Endodermal cell (in vitro differentiated cells): ENCODE data around the gene SLC19A1. TPM values are rescaled to one million over a fixed set of nuclear protein-coding genes. Genes with fewer than 3 reads are reported as not detected.

ENCODE experiments used
- DNase-seq: peaks from one replicate; pipeline ENCODE4 v3.0.0-alpha.2; 2017
- H3K27ac ChIP-seq: 2 replicates; pipeline ENCODE4 v1.5.1; 2013; ENCODE audit warnings: mild to moderate bottlenecking, low read depth, low read length, moderate library complexity
- H3K27me3 ChIP-seq: 2 replicates; pipeline ENCODE4 v1.6.1; 2013; ENCODE audit warnings: mild to moderate bottlenecking, low read length, moderate library complexity; ENCODE audit not compliant: insufficient read depth, control insufficient read depth, poor library complexity, severe bottlenecking
- H3K36me3 ChIP-seq: 2 replicates; pipeline ENCODE4 v1.7.0; 2013; ENCODE audit warnings: mild to moderate bottlenecking, low read length, moderate library complexity; ENCODE audit not compliant: control insufficient read depth, insufficient read depth
- H3K4me1 ChIP-seq: one replicate; pipeline ENCODE4 v1.7.0; 2013; ENCODE audit warnings: low read length; ENCODE audit not compliant: control insufficient read depth, insufficient read depth
- H3K4me3 ChIP-seq: 2 replicates; pipeline ENCODE4 v1.5.1; 2013; ENCODE audit warnings: mild to moderate bottlenecking, low read length, moderate library complexity
- H3K9ac ChIP-seq: 2 replicates; pipeline ENCODE4 v1.6.1; 2013; ENCODE audit warnings: mild to moderate bottlenecking, low read length, moderate library complexity; ENCODE audit not compliant: poor library complexity, severe bottlenecking; ENCODE audit errors: extremely low read depth
- H3K9me3 ChIP-seq: 2 replicates; pipeline ENCODE4 v1.6.1; 2013; ENCODE audit warnings: mild to moderate bottlenecking, low read length, moderate library complexity; ENCODE audit not compliant: control insufficient read depth
- H3K27ac Mint-ChIP-seq: 2 replicates; pipeline ENCODE4 v1.8.0; 2020; ENCODE audit warnings: mixed read lengths
- H3K27me3 Mint-ChIP-seq: 2 replicates; pipeline ENCODE4 v1.8.0; 2021; ENCODE audit warnings: mild to moderate bottlenecking, mixed read lengths; ENCODE audit not compliant: insufficient read depth
- H3K36me3 Mint-ChIP-seq: 2 replicates; pipeline ENCODE4 v1.8.0; 2020; ENCODE audit warnings: low read depth, mixed read lengths
- H3K4me1 Mint-ChIP-seq: 2 replicates; pipeline ENCODE4 v1.8.0; 2020; ENCODE audit warnings: mixed read lengths
- H3K4me3 Mint-ChIP-seq: 2 replicates; pipeline ENCODE4 v1.8.0; 2020; ENCODE audit warnings: mild to moderate bottlenecking, moderate library complexity, mixed read lengths
- H3K9me3 Mint-ChIP-seq: 2 replicates; pipeline ENCODE4 v1.8.0; 2020; ENCODE audit warnings: mild to moderate bottlenecking, mixed read lengths
- WGBS, 2 experiments: methylation state at CpG; one replicate each; pipeline versions ENCODE4 v1.1.5 to v1.1.7; 2013; ENCODE audit warnings: missing lambda C conversion rate in 2 of 2, mixed read lengths in 1 of 2; ENCODE audit not compliant: insufficient coverage in 1 of 2, insufficient read length in 1 of 2; 5-methylcytosine and 5-hydroxymethylcytosine counted together
- total RNA-seq, 2 donors: library from RNA; stranded (reverse); fragmentation: NEBNext Ultra II Directional in 1 of 2; extraction: Animal tissue kit (Norgen Biotek cat#: 25700) in 1 of 2; gene quantifications; 2 replicates in 1 of 2; 3 replicates in 1 of 2; pipeline ENCODE4 v1.2.1, GENCODE V29; 2021
- TF ChIP-seq, protein P1 (sequence below): fragments of 200-600 bp; sonication (generic); conservative IDR thresholded peaks from 2 replicates; pipeline ENCODE4 v1.5.0; 2021; ENCODE audit warnings: antibody characterized with exemption, mild to moderate bottlenecking

The SLC19A1 gene
- total RNA-seq, 2 donors from 2014 or later: 28.8 to 29.4 TPM

DNA sequence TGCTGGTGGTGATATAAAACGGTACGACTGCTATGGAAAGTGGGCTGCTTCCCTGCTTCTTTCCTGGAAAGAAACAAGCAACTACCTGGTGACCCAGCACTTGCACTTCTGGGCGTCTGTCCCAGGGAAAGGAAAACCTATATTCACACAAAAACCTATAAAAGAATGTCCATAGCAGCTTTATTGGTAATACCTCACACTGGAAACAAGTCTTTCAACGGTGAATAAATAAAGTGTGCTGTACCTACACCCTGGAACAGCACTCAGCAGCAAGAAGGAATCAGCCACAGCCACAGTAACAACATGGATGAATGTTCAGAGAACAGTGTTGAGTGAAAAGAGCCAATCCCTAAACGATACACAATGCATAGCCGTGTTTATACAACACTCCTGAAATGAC lies 19.9 kb downstream of the SLC19A1 start:
- WGBS, 2 experiments: 97 to 100% methylated on average over 4 to 6 of the region's 6 CpGs
- H3K27me3 Mint-ChIP-seq: peaks cover 2% of the 10 kb centered on the region
- Histone ChIP-seq H3K4me1 (no peaks in the 10 kb centered on the region), H3K27me3 (no peaks in the 10 kb centered on the region), H3K9ac (no peak overlapping the region), H3K36me3 (peaks cover 40% of the 10 kb centered on the region), H3K27ac (no peak overlapping the region), H3K4me3 (no peak overlapping the region), H3K9me3 (peaks cover 46% of the 10 kb centered on the region)
- H3K9me3 Mint-ChIP-seq: peaks cover 42% of the 10 kb centered on the region
- TF ChIP-seq, protein P1, sequence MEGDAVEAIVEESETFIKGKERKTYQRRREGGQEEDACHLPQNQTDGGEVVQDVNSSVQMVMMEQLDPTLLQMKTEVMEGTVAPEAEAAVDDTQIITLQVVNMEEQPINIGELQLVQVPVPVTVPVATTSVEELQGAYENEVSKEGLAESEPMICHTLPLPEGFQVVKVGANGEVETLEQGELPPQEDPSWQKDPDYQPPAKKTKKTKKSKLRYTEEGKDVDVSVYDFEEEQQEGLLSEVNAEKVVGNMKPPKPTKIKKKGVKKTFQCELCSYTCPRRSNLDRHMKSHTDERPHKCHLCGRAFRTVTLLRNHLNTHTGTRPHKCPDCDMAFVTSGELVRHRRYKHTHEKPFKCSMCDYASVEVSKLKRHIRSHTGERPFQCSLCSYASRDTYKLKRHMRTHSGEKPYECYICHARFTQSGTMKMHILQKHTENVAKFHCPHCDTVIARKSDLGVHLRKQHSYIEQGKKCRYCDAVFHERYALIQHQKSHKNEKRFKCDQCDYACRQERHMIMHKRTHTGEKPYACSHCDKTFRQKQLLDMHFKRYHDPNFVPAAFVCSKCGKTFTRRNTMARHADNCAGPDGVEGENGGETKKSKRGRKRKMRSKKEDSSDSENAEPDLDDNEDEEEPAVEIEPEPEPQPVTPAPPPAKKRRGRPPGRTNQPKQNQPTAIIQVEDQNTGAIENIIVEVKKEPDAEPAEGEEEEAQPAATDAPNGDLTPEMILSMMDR: no peak
- no peaks in the 10 kb centered on the region for H3K4me1 Mint-ChIP-seq
- H3K36me3 Mint-ChIP-seq: peaks cover 64% of the 10 kb centered on the region
- H3K27ac Mint-ChIP-seq: no peak overlapping the region
- DNase-seq: no peak
- H3K4me3 Mint-ChIP-seq: no peak overlapping the region

DNA sequence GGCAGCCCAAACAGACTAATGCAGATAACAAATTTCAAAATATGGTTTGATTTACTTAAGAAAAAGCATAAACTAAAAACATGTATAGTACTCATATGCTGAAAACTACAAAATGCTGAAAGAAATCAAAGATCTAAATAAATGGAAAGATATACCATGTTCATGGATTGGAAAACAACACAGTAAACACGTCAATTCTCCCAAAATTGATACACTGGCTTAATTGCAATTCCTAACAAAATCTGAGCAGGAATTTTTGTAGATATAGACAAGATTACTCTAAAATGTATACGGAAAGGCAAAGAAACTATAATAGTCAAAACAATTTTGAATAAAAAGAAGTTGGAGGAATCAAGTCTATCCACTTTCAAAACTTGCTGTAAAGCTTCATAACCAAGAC lies 21.0 kb downstream of the SLC19A1 start:
- Mint-ChIP-seq H3K27me3 (peaks cover 2% of the 10 kb centered on the region), H3K9me3 (peaks cover 42% of the 10 kb centered on the region), H3K36me3 (peaks cover 65% of the 10 kb centered on the region), H3K4me3 (no peak overlapping the region), H3K4me1 (no peaks in the 10 kb centered on the region), H3K27ac (no peak overlapping the region)
- Histone ChIP-seq H3K4me1 (no peaks in the 10 kb centered on the region), H3K27ac (no peak overlapping the region), H3K9me3 (peaks cover 46% of the 10 kb centered on the region), H3K4me3 (no peak overlapping the region), H3K36me3 (peaks cover 39% of the 10 kb centered on the region), H3K27me3 (no peaks in the 10 kb centered on the region), H3K9ac (no peak overlapping the region)
- TF ChIP-seq, protein P1: no peak
- DNase-seq: no peak
- WGBS, 2 experiments: 94% methylated on average over 2 of the region's 2 CpGs; no CpG with 5 or more reads in 1 of the 2 experiments

DNA sequence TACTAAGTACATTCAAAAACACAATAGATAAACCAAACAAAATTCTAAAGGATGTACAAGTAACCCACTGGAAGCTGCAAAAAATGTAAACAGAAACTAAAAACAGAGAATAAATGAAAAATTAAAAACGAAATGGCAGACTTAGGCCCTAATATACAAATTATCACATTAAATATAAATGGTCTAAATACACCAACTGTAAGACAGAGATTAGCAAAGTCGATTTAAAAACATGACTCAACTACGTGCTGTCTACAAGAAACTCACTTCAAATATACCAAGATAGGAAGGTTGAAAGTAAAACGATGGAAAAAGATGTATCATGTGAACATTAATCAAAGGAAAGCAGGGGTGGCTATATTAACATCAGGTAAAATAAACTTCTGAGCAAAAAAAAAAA lies 23.1 kb downstream of the SLC19A1 start:
- H3K27me3 Mint-ChIP-seq: peaks cover 2% of the 10 kb centered on the region

More for the DNA sequence above, 23.1 kb downstream of the SLC19A1 start:
- Mint-ChIP-seq H3K4me3 (no peak overlapping the region), H3K9me3 (peaks cover 42% of the 10 kb centered on the region), H3K36me3 (peaks cover 64% of the 10 kb centered on the region), H3K27ac (no peak overlapping the region), H3K4me1 (no peaks in the 10 kb centered on the region)
- no peaks in the 10 kb centered on the region for H3K27me3 ChIP-seq
- H3K36me3 ChIP-seq: peaks cover 37% of the 10 kb centered on the region
- H3K4me1 ChIP-seq: no peaks in the 10 kb centered on the region
- TF ChIP-seq, protein P1: no peak
- H3K27ac ChIP-seq: no peak overlapping the region
- H3K9ac ChIP-seq: no peak overlapping the region
- peaks cover 46% of the 10 kb centered on the region for H3K9me3 ChIP-seq
- H3K4me3 ChIP-seq: no peak overlapping the region
- WGBS, 2 experiments: 67 to 100% methylated on average over 3 of the region's 4 CpGs
- DNase-seq: no peak
